ENCODE measurements around the gene PRDM15. TPM values are rescaled to one million over a fixed set of nuclear protein-coding genes. Genes with fewer than 3 reads are reported as not detected.

PRDM15 gene
- total RNA-seq, 2 experiments from 2014 or later: 7.0 to 8.1 TPM

DNA sequence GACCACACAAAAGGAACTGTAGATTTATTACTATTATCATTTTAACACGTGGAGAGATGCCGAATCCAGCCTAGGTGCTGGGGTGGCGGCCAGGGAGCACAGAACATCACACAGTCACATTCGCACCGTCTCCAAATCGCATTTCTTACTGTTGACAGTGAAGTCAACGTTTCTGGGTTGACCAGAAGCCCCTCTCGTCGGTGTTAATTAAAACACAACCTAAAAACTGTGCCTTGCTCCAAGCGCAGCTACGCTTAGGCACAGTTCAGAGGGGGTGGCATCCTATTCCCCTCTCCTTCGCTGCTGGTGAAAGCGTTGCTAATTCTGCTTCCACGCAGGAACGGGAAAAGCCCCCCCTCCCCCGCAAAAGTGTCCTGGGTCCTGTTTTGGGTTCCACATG lies 116.4 kb downstream of the PRDM15 start:
- peaks cover 4% of the 10 kb centered on the region for H3K36me3 Mint-ChIP-seq (ENCODE audit: low read depth)
- peaks cover 12% of the 10 kb centered on the region for H3K4me1 Mint-ChIP-seq
- no peak overlapping the region for H3K4me3 Mint-ChIP-seq
- DNase-seq: no peak
- ChIA-PET CTCF (interaction anchor here (0.6 kb wide), 1 partner anchor 86 kb away, joined by 5 read pairs; no protein-coding TSS in a partner anchor), POLR2A (no interaction called here)
- no peak overlapping the region for H3K27ac Mint-ChIP-seq
- H3K9me3 Mint-ChIP-seq: no peaks in the 10 kb centered on the region
- peaks cover 63% of the 10 kb centered on the region for H3K27me3 Mint-ChIP-seq

DNA sequence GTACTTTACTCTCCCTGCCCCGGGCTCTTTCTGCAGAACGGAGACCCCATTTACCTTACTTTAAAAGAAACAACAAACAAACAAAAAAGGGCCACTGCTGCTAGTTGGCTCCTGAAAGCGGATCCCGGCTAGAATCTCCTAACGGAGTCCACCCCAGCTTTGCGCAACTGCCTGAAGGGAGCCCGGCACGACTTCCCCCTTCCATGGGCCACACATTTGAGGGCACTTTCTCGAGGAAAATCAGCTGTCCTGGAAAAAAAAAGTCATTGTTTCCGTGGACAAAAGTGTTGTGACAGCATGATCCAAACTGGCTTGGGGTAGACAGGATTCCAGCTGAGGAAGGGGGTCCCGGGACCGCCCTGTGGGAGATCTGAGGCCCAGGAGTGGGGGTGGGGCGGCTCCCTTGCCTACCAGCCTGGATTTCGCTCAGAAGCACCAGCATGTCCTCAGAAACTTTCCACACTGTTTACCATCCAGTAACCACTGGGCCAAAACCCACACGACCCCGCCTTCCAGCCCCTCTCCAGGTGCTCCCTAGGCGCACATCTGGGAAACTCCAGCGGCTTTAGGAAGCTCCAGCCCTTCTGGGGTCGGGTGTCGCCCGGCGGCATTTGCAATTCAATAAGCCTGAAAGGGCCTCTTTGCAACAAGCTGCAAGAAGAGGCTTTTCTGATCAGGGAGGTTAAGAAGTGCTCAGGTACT lies 117.1 kb downstream of the PRDM15 start:
- Mint-ChIP-seq H3K4me3 (no peak overlapping the region), H3K27ac (no peak overlapping the region)
- POLR2A ChIA-PET: no interaction called here

DNA sequence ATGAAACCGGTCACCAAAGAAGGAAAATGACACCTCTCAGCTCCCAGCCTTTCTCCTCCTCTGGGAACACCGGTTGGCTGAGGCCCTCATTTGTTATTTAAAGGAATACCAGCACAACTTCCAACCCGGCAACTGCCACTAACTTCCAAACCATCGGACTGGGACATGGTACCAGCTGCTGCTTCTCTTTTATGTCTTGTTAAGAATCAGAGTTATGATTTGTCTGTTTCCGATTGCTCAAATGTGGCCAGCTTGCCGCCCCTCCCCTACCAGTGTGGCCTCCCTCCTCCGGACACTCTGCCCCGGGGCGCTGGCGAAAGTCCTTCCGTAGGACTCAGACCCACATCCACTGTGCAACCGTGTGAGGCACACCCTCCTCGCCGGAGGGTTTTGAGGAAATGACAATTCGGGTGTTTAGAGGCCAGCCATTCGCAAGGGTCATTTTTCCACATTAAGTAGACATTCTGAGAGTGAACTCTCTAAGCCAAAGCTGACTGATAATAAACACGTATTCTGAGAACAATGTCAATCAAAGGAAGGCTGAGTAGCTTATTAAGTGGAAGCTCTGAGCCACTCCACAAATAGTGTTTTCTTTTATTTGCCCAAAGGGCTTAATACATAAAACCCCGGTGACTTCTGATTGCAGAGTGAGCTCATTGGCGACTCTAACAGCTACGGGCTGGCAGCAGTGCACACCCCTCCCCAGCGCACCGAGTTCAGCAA lies 117.8 kb downstream of the PRDM15 start:
- no peak for DNase-seq
- Mint-ChIP-seq H3K27ac (no peak overlapping the region), H3K27me3 (peaks cover 56% of the 10 kb centered on the region), H3K4me3 (no peak overlapping the region), H3K36me3 (ENCODE audit: low read depth) (no peaks in the 10 kb centered on the region), H3K9me3 (no peaks in the 10 kb centered on the region), H3K4me1 (peaks cover 5% of the 10 kb centered on the region)
- CTCF ChIA-PET: interaction anchor here (0.9 kb wide), 1 partner anchor 8 kb away, joined by 3 read pairs; no protein-coding TSS in a partner anchor
- POLR2A ChIA-PET: no interaction called here

More for the DNA sequence above, 117.1 kb downstream of the PRDM15 start:
- peaks cover 6% of the 10 kb centered on the region for H3K4me1 Mint-ChIP-seq
- H3K36me3 Mint-ChIP-seq (ENCODE audit: low read depth): peaks cover under 1% of the 10 kb centered on the region
- H3K9me3 Mint-ChIP-seq: no peaks in the 10 kb centered on the region
- DNase-seq: no peak
- CTCF ChIA-PET: interaction anchor here (0.6 to 0.9 kb wide), 2 partner anchors 9 to 86 kb away, joined by 3 to 5 read pairs; no protein-coding TSS in a partner anchor
- H3K27me3 Mint-ChIP-seq: peaks cover 56% of the 10 kb centered on the region

DNA sequence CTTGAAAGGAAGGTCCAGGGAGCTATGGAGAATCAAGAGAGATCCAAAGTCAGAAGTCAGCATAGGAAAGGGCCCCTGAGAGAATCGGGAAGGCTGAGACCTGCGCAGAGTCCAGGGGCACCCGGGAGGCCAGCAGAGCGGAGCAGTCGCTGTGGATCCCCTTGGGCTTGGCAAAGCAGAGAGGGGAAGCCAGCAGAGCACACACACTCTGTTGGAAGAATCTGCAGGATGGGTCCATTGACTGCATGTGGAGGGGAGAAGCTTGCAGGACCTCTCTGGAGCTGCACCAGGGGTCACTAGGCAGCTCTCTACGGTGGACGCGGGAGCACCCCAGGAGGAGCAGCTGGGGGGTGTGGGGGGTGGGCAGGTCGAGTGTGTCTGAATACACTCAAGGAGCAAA lies 118.7 kb downstream of the PRDM15 start:
- Mint-ChIP-seq H3K4me1 (peaks cover 2% of the 10 kb centered on the region), H3K27me3 (peaks cover 50% of the 10 kb centered on the region), H3K36me3 (ENCODE audit: low read depth) (no peaks in the 10 kb centered on the region), H3K4me3 (no peak overlapping the region), H3K27ac (no peak overlapping the region), H3K9me3 (no peaks in the 10 kb centered on the region)
- POLR2A ChIA-PET: no interaction called here
- CTCF ChIA-PET: no interaction called here
- no peak for DNase-seq

DNA sequence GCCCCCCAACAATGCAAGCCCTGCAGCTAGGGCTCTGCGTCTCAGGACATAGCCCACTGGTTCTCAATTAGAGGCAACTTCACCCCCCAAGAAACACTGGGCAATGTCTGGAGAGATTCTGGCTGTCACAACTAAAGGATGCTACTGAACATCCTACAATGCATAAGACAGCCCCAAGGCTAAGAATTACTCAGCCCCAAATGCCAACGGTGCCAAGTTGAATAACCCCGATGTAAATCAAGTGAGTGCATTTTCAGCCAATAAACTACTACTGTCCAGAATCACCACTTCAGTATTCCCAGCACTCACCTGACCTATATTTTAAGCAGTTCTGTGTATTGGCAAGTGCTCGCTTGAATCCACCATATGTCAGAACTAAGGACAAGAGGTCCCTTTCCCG lies 119.2 kb downstream of the PRDM15 start:
- H3K36me3 Mint-ChIP-seq (ENCODE audit: low read depth): no peaks in the 10 kb centered on the region
- no peaks in the 10 kb centered on the region for H3K9me3 Mint-ChIP-seq
- ChIA-PET POLR2A (no interaction called here), CTCF (no interaction called here)
- DNase-seq: no peak
- H3K4me3 Mint-ChIP-seq: no peak overlapping the region
- H3K4me1 Mint-ChIP-seq: peaks cover 2% of the 10 kb centered on the region
- H3K27me3 Mint-ChIP-seq: peaks cover 45% of the 10 kb centered on the region
- no peak overlapping the region for H3K27ac Mint-ChIP-seq

DNA sequence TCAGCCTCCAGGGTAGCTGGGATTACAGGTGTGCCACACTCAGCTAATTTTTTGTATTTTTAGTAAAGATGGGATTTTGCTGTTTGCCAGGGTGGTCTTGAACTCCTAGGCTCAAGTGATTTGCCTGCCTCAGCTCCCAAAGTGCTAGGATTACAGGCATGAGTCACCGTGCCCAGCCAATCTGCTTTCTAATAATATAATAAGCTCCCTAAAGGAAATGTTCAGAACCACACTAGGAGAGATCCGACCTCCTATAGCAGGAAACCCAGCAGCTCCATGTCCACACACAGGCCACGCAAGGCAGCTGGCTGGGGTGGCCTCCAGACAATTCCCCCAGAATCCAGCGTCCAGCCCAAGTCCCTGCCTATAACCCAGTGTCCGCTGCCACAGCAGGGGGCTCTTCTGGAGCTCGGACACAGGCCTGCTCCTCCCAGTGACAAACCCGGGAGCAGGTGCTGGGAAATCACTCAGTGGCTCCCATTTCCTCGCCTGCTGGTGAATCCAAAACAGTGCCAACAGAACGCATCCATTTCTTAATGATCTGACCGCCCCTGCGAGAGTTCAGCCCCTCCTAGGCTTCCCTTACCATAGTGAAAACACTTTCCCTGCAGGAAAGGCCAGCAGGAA lies 119.8 kb downstream of the PRDM15 start:
- ChIA-PET CTCF (no interaction called here), POLR2A (no interaction called here)
- Mint-ChIP-seq H3K27me3 (peaks cover 39% of the 10 kb centered on the region), H3K4me1 (peaks cover 2% of the 10 kb centered on the region), H3K9me3 (no peaks in the 10 kb centered on the region), H3K36me3 (ENCODE audit: low read depth) (no peaks in the 10 kb centered on the region), H3K27ac (no peak overlapping the region), H3K4me3 (no peak overlapping the region)
- no peak for DNase-seq

DNA sequence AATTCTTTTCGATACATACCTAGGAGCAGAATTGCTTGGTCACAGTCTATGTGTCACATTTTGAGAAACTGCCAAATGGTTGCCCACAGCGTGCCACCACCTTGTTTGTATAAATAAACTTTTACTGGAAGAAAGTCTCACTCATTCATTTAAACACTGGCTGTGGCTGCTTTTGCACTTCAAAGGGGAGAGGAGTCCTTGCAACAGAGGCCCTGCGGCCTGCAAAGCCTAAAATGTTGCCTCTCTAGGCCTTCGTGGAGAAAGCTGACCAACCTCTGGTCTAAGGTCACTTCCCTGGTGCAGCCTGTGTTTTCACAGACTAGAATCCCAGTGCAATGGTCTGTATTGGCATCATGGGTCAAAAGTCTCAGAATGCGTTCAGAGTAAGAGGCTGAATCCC lies 120.6 kb downstream of the PRDM15 start:
- Mint-ChIP-seq H3K27me3 (peaks cover 37% of the 10 kb centered on the region), H3K9me3 (no peaks in the 10 kb centered on the region), H3K4me1 (peaks cover 2% of the 10 kb centered on the region), H3K4me3 (no peak overlapping the region), H3K27ac (no peak overlapping the region), H3K36me3 (ENCODE audit: low read depth) (no peaks in the 10 kb centered on the region)
- ChIA-PET CTCF (no interaction called here), POLR2A (no interaction called here)
- DNase-seq: no peak

DNA sequence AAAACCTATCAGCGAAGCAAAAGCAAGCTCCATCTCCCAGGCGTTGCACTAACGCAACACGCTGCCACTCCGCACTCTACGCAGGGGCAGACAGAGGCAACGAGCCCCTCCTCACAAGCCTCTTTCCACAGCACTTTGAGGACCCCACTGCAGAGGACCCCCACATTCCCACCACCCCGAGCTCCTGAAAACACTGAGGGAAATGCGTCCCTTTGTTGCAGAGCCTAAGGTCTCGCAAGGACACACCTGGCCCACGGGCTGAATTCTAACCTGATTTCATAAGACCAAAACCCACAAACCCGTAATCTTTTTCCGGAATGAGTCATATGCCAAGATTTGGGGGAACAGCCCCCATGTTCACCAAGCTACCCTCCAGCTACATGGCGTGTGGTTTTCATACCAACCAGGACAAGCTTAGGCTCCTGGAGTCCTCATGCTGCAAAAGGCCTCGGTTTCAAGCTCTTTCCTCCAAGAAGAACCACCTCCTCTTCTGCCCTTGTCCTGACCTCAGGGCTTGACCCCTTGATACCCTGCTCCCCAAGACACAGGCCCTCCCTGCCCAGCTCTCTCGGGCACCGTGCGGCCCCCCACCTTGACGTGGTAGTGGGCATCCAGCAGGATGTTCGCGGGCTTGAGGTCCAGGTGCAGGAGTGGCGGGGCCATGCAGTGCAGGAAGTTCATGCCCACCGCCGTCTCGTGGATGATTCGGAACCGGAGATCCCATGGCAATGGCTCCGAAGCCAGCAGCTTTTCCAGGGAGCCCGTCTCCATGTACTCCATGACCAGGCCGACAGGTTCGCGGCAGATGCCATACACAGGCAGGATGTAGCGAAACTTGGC lies 123.0 kb downstream of the PRDM15 start:
- POLR2A ChIA-PET: no interaction called here
- Mint-ChIP-seq H3K9me3 (no peaks in the 10 kb centered on the region), H3K4me3 (no peak overlapping the region), H3K4me1 (no peaks in the 10 kb centered on the region), H3K27me3 (peaks cover 13% of the 10 kb centered on the region), H3K36me3 (ENCODE audit: low read depth) (no peaks in the 10 kb centered on the region), H3K27ac (no peak overlapping the region)
- no peak for DNase-seq
- CTCF ChIA-PET: interaction anchor here (0.6 kb wide), 1 partner anchor 112 kb away, joined by 3 read pairs; no protein-coding TSS in a partner anchor

DNA sequence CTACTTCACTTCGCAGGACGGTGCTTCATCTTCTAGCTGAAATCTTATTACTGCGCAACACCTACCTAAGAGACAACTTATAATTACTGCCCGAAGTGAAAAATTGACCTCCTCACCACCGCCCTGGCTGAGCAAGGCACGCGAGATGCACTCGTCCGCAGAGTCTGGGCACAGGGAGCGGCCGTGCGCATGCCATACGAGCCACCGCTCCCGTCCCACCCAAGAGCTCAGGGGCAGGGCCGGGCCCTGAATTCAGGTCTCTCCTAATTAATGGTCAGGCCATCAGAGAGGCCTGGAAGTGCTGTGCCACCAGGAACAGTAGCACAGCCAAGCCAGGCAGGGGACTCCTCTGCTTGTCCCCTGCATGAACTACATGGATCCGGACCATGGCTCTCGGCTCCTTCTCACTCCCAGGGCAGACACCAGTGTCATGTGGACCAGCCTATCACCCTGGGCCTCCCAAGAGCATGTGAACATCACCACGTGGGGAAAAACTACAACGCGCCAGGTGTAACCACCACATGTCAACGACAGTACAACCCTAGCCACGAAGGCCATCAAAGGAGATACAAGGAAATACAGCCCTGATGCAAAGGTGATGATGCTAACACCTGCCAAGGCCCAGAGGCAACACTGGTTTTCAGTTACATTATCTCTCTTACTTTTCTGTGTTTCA lies 123.7 kb downstream of the PRDM15 start:
- Mint-ChIP-seq H3K9me3 (no peaks in the 10 kb centered on the region), H3K36me3 (ENCODE audit: low read depth) (no peaks in the 10 kb centered on the region), H3K27me3 (peaks cover 5% of the 10 kb centered on the region), H3K4me3 (no peak overlapping the region), H3K4me1 (no peaks in the 10 kb centered on the region), H3K27ac (no peak overlapping the region)
- DNase-seq: no peak
- ChIA-PET POLR2A (no interaction called here), CTCF (interaction anchor here (0.6 kb wide), 1 partner anchor 113 kb away, joined by 3 read pairs; no protein-coding TSS in a partner anchor)

DNA sequence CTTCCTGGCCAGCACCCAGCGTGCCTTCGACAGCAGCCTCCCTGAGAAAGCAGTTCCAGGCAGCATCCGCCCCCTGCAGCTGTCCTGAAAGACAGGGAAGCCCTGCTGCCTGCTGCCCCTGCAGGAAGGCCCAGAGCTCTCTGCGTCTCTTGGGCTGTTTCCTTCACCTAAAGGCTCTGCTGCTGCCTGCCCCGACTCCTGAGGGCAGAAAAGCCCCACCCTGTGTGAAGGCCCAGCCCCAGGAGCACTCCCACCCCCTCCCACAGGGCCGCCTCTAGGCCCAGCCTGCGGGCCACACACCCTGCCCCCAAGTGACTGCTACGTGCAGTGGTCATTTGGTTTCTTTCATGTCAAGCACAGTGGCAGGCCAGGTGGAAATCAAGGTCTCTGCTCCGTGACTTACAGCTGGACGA lies 124.7 kb downstream of the PRDM15 start:
- Mint-ChIP-seq H3K4me3 (no peak overlapping the region), H3K4me1 (no peaks in the 10 kb centered on the region), H3K9me3 (no peaks in the 10 kb centered on the region), H3K27ac (no peak overlapping the region), H3K27me3 (no peaks in the 10 kb centered on the region), H3K36me3 (ENCODE audit: low read depth) (no peaks in the 10 kb centered on the region)
- CTCF ChIA-PET: no interaction called here
- DNase-seq: no peak
- POLR2A ChIA-PET: no interaction called here

DNA sequence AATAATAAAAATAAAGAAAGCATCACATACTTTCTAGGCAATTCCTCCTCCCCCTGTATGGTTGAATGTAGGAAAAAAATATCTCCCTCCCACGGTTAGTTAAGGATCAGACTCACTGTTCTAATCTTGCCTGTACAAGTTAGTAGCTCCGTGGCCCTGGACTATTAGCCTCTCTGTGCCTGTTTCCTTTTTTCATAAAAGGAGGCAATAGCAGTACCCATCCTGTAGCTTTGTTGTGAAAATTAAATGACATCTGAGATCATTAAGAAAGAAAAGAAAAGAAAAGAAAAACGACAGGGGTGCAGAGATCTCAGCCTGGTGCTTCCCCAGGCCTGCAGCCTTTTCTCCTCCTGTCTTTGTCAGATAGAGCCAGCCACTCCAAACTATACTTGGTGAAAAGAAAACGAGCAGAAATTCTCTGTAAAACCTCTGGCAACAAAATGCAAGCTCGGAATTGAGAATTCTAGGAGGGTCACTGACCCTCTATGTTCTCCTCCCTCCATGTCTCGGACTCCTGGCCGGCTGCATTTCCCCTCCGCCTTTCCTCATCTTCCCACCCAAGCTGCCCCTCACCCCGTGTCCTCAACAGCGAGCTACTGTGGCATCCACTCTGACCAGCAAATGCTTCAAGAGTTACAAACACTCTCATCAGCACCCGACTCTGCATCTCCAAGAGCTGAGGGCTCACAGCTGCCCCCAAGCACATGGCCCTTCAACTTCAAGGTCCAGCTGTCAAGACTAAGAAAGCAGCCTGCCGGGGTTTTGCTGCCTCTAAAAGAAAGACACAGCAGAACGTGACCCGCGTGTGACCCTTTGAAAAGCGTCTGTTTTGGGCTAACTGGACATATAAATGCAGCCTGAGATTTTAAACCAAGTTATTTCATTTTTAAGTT lies 125.9 kb downstream of the PRDM15 start:
- H3K27me3 Mint-ChIP-seq: no peaks in the 10 kb centered on the region

More for the DNA sequence above, 125.9 kb downstream of the PRDM15 start:
- ChIA-PET CTCF (interaction anchor here (1.0 to 1.3 kb wide), 2 partner anchors 8 to 9 kb away, joined by 3 read pairs; no protein-coding TSS in a partner anchor), POLR2A (no interaction called here)
- Mint-ChIP-seq H3K4me3 (no peak overlapping the region), H3K4me1 (no peaks in the 10 kb centered on the region), H3K36me3 (ENCODE audit: low read depth) (no peaks in the 10 kb centered on the region), H3K27ac (no peak overlapping the region), H3K9me3 (no peaks in the 10 kb centered on the region)
- no peak for DNase-seq

Data from activated CD4-positive, alpha-beta memory T cell treated with anti-CD3 and anti-CD28 coated beads, Interleukin-2, amount 10 ng/mL, durations not matched to agents 7 days and 5 days (primary cell).